ENCODE measurements around the gene ANKRD37. TPM values are rescaled to one million over a fixed set of nuclear protein-coding genes. Genes with fewer than 3 reads are reported as not detected.

Gene ANKRD37
- total RNA-seq, 1 experiment from 2014 or later, result 1.6 TPM

DNA sequence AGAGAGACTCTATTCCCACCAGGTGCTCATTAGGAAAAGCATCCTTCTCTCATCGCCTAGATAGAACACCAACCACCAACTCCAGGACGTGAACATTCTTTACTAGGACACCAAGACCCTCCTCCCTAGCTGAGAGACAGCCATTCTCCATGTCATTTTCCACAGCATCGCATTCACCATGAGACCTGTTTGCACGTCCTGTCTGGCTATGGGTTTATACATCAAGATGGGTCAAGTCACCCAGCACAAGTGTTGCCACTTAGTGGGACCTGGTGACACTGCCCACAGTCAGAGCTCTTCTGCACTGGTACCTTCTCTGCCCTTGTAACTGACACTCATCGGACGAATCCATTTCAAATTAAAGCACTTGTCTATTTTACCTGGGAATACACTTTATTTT is 18.4 kb upstream of the ANKRD37 start:
- no peak for DNase-seq (ENCODE audit: low spot score)
- in situ Hi-C loops (cut with HindIII; ENCODE audit: low sequenced_read_pairs), result no loop called here

DNA sequence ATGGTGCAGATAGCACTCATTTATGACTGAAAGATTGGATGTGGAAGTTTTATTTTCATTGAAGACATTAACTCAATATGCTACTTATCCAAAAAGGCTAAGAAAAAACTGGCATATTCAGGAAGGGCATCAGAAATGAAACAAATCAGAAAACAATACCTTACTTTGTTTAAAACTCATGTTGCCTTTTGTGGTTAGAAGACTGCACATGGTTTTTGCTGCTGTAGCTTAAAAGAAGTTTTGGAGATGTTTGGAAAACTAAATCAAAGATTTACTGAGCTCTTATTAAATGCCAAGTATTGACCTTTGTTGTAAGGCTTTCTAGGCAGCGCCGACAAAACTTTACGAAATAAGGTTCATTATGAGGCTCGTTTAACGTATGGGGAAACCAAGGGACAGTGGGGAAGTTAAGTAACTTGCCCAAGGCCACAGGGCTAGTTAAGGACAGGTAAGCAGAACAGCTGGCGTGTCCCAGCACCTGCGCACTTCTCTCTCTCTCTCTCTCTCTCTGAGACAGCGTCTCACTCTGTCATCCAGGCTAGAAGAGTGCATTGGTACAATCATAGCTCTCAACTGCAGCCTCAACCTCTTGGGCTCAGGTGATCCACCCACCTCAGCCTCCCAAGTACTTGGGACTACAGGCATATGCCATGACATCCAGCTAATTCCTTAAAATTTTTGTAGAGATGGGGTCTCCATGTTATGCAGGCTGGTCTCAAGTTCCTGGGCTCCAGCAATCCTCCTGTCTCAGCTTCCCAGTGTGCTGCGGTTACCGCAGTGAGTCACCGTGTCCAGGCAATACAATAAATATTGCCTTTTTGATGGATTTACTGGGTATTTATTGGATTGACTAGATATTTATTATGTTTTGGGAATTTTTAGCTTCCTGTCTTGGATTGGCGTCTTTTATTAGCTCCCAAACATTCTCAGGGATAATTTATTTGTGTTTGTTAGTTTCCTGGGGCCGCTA is 17.0 kb upstream of the ANKRD37 start:
- in situ Hi-C loops (cut with HindIII; ENCODE audit: low sequenced_read_pairs), result no loop called here
- DNase-seq (ENCODE audit: low spot score), result no peak

DNA sequence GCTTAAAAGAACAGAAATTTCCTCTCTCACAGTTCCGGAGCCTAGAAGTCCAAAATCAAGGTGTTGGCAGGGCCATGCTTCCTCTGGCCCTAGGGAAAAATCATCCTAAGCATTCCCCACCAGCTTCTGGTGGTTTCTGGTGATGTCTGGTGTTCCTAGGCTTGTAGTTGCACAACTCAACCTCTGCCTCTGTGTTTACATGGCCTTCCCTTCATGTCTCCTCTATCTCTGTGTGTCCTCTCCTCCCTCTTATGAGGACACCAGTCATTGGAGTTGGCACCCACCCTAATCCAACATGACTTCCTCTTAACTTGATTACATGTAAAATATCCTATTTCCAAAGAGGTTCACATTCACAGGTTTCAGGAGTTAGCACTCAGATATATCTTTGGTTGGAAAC is 16.3 kb upstream of the ANKRD37 start:
- in situ Hi-C loops (cut with HindIII; ENCODE audit: low sequenced_read_pairs), result no loop called here

DNA sequence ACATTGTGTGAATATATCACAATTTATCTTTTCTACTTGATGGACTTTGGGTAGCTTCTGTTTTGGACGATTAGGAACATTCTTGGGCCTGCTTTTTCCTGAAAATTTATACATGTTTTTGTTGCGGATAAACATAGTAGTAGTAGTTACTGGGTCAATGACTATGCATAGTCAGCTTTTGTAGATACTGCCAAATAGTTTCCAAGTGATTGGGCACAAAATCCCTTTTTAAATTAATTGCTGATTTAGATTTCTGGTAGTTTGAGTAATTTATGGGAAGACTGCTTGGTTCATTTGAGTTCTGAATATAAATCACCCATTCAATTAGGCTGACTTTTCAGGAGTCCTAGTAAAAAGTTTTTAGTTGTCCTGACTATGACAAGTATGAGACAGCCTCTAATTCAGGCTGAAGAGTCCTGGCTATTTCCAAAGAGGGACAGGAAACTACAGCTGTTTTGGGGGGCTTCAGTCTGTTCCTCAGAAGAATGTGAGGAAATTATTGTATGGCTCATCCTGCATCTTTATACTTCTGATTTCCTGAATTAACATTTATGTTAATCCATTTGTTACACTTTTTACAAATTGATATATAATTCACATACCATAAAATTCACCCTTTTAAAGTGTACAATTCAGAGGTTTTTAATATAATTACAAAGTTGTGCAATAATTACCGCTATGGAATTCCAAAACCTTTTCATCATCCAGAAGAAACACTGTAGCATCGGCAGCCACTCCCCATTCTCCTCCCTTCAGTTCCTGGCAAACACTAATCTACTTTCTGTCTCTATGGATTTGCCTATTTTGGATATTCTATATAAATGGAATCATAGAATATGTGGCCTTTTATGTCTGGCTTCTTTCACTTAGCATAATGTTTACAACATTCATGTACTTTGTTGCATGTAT is 15.1 kb upstream of the ANKRD37 start:
- in situ Hi-C loops (cut with HindIII; ENCODE audit: low sequenced_read_pairs), result no loop called here

More for the DNA sequence above, 16.3 kb upstream of the ANKRD37 start:
- DNase-seq (ENCODE audit: low spot score), result no peak

DNA sequence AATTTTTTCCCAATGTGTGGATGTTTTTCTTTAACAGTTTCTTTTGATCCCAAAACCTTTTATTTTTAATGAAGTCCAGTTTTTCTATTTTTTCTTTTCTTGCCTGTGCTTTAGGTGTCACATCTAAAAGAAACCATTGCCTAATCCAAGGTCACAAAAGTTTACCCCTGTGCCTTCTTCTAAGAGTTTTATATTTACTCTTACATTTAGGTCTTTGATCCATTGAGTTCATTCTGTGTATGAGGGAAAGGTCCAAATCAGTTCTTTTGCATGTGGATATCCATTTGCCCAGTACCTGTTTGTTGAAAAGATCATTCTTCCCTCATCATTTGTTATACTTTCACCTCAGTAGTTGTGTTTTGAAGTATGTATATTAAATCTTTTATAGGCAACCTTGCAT is 13.9 kb upstream of the ANKRD37 start:
- in situ Hi-C loops (cut with HindIII; ENCODE audit: low sequenced_read_pairs), result no loop called here
- no peak for DNase-seq (ENCODE audit: low spot score)

More for the DNA sequence above, 15.1 kb upstream of the ANKRD37 start:
- no peak for DNase-seq (ENCODE audit: low spot score)

DNA sequence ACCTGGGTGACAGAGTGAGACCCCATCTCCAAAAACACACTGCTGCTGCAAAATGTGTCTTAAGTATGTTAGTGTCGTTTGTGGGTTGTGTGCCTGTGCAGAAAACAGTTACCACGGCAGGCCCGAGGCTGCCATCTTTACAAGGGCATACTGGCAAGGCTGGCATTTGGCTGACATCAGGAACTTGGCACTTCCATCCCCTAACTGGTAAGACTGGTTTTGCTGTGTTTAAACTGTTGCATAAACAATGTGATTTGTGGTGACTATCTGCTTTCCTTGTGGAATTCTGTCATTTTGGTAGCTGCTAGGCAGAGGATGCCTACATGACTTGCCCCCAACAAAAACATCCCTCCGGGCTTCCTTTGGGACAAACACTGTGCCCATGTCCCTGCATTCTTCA is 13.2 kb upstream of the ANKRD37 start:
- in situ Hi-C loops (cut with HindIII; ENCODE audit: low sequenced_read_pairs), result no loop called here
- no peak for DNase-seq (ENCODE audit: low spot score)

DNA sequence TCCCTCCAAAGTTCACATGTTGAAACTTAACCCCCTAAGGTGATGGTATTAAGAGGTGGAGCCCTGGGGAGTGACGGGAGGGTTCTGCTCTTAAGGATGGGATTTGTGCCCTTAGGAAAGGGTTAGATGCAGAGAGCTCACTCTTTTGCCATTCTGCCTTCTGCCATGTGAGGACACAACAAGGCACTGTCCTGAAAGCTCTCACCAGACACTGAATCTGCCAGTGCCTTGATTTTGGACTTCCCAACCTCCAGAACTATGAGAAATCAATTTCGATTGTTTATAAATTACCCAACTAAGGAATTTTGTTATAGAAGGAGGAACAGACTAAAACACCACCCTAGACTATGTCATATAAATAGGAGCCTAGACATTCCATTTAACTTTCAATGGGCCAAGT is 12.6 kb upstream of the ANKRD37 start:
- no peak for DNase-seq (ENCODE audit: low spot score)
- in situ Hi-C loops (cut with HindIII; ENCODE audit: low sequenced_read_pairs), result no loop called here

DNA sequence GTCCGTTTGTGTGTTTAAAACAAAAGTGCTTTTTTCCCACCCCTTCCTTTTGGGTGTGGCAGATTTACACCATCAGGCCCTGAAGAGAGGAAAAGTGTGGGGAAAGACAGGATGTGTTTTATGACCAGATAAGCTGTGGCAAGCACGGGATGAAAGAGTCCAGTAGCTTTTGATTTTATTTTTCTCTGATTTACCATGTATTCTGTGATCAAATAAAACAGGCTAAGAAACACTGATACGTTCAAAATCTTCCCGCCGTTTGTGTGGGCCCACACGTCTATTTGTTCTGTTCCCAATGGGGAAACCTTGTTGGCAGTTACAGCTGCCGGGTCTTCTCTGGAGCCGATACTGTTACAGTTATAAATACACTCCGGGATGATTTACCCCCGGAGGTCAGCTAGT is 11.7 kb upstream of the ANKRD37 start:
- no peak for DNase-seq (ENCODE audit: low spot score)
- in situ Hi-C loops (cut with HindIII; ENCODE audit: low sequenced_read_pairs), result no loop called here

DNA sequence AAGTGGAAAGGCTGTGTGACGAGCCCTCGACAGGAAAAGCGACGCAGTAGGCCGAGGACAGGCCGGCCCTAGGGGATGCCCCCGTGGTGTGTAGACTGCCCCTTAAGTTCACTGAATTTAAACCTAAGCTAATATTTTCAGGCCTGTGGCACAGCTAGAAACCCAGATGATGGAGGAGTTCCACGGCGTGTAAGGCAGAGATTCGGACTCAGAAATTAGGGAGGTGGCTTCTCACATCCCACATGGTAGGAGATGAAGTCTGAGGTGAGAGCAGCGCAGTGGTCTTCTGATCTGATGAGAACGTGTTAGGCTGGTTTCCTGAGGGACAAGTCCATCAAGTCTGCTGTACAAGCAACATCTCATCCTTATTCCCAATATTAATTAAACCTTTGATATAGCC is 8.7 kb upstream of the ANKRD37 start:
- no peak for DNase-seq (ENCODE audit: low spot score)
- in situ Hi-C loops (cut with HindIII; ENCODE audit: low sequenced_read_pairs), result no loop called here

DNA sequence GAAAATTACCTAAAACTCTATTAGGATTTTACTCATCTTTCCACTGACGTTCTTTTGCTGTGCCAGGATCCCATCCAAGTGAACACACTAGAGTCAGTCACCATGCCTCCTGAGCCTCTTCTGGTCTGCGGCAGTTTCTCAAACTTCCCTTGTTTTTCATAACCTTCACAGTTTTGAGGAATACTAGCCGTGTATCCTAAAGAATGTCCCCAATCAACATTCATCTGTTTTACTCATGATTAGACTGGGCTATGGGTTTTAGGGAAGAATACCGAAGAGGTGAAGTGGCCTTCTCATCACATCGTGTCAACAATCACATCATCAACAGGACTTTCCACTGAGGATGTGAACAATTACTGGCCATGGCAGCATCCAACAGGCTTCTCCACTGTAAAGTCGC is 5.7 kb upstream of the ANKRD37 start:
- no peak for DNase-seq (ENCODE audit: low spot score)
- in situ Hi-C loops (cut with HindIII; ENCODE audit: low sequenced_read_pairs), result no loop called here

DNA sequence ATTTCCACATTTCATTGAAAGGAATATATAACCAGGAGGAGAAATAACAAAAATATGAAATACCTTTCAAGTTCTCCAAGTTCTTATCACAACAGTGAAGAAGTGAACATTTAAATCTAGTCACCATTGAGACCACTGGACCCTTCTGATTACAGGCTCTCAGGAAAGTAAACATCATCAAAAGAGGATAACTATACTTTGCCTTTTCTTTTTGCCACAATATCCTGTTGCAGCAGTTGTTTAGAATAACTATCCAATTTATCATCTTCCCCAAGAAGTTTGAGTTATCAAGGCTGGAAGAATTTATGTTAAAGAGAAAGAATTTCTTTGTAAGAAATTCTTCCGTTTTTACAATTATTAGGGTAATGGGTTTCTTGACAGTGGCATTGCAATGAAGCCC is 4.5 kb upstream of the ANKRD37 start:
- in situ Hi-C loops (cut with HindIII; ENCODE audit: low sequenced_read_pairs), result no loop called here
- DNase-seq (ENCODE audit: low spot score), result no peak

DNA sequence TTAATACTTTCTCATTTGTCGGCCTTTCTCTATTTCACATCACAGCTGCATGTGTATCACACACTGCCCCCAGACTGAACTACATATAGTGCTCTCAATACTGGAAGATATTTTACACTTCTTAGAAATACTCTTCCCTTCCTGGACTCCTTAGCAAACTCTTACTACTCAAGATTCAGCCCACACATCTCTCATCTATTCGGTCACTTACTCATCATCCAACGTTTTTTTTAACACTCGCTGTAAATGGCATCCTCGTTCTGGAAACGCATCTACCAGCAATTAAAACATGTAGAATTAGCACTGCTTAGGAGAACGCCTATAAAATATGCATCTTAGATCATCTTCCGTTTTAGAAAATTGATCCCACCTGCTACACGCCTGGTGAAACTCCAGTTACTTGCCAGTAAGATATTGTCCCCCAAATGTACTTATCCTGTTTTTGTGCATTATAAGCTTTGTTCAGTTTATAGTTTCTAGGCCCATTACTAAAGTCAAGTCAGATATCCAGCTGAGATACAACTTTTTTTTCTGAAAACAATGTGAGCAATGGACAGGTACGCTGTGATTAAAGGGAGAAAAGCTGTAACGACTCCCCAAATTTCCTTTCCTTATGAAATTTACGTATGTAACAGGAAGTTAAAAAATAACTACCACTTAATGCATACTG is 1.9 kb upstream of the ANKRD37 start:
- DNase-seq (ENCODE audit: low spot score), result no peak
- in situ Hi-C loops (cut with HindIII; ENCODE audit: low sequenced_read_pairs), result no loop called here

DNA sequence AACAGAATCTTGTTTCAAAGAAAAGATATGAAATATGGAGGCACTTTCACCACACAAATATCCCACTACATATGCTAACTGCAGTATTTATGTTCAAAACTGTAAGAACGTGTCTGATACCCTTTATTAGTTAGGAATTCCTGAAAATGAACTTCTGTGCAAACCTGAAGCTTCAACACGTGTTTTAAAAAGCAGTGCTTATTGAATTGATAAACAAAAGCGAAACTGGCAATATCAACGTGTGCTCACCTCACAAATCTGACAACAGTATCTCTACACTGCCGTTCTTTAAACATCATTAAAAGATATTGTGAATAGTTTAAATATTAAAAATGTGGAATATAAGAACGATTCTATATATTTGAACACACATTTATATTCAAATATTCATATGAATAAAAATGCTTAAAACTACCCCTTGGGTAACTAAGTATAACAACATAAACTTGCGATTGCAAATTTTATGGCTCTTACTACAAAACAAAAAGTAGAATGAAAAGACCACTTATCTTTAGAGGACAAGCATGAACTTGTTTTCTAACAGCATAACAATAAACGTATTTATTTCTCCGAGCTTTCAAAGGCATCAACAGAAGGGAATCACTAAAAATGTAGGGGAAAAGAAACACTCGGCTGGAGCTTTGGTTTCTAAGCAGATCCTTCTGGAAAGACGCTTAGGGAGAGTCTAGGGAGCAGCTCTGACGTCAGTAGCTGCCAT is 1.2 kb upstream of the ANKRD37 start, which contains the start of gene LRP2BP:
LRP2BP (minus strand) TSS at position 687 of the 718 bp plus-strand sequence. CDS start 17,738 bp downstream, outside the sequence.
- in situ Hi-C loops (cut with HindIII; ENCODE audit: low sequenced_read_pairs), result no loop called here
- peak; percentile 93 for DNase-seq (ENCODE audit: low spot score)

DNA sequence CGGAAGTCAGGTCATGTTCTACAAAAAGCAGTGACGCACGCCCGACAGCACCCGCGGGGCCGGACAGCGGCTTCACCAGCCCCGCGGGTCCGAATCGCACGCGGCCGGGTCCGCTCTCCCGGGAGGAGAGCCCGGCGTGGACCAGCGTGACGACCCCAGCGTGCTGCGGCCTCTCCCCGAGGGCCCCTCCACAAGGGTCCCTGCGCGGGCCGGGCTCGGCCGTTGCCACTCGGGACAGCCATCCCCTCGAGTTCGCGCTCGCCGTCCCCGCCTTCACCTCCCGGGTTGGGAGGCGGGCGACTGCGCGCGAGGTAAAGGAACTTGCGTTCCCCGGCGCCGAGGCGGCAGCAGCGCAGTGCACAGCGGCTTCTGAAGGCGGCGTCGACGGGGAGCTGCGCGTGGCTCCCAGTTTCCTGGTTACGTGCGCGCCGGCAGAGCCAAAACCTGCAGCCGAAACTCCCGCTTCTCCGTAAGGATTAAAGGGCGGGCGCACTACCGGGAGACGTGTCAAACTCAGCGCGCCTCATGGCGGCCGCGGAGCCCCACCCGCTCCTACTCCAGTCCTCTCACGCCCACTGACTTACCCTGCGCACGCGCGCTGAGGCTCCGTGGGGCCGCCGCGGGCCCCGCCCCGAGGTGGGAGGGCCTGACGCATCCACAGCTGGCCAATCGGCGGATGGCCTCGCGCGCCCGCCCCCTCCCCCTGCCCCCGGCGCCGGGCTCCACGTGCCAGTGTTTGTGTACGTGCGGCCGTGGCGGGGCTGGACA is 501 bp upstream of the ANKRD37 start:
- peak; percentile 97 for DNase-seq (ENCODE audit: low spot score)
- in situ Hi-C loops (cut with HindIII; ENCODE audit: low sequenced_read_pairs), result no loop called here

DNA sequence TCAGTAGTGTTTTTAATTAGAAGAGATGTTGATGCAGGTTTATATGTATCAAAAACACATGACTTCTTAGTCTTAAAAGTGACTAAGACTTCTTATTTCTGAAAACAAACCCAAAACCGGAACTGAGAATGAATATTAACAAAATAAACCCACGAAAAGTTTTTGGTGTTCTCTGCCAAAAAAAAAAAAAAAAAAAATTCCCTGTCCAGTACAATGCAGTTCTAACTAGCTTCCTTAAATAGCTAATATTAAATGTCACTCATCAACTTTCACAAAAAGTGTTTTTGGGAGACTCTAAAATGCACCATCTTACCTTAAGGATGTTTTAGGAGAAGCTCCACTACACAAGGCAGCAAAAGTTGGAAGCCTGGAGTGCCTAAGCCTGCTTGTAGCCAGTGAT is 2.0 kb downstream of the ANKRD37 start:
- in situ Hi-C loops (cut with HindIII; ENCODE audit: low sequenced_read_pairs), result no loop called here
- DNase-seq (ENCODE audit: low spot score), result no peak

DNA sequence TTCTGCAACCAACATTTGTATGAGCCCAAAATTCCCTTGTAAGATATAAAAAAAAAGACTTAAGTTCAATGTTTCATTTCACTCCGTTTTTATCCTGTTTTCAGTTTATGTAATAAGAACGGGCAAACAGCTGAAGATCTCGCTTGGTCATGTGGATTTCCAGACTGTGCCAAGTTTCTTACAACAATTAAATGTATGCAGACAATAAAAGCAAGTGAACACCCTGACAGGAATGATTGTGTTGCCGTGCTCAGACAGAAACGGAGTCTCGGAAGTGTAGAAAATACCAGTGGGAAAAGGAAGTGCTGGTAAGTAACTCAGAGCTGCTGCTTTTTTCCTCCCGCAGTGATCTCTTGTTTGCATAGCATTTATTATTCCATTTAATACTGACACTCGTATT is 2.8 kb downstream of the ANKRD37 start:
- DNase-seq (ENCODE audit: low spot score), result no peak
- in situ Hi-C loops (cut with HindIII; ENCODE audit: low sequenced_read_pairs), result no loop called here

DNA sequence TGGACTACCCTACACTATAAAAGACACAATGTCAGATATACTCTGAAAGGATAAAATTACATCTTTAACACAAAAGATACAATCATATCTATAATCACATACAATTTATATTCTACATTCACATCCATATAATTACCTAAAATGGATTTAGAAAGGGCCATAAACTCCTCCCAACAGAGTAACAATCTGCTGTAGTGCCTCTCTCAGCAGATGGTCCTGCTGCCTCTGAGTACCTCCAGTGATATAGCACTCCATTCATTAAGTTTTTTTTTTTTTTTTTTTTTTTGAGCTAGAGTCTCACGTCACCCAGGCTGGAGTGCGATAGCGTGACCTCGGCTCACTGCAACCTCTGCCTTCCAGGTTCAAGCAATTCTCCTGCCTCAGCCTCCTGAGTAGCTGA is 7.4 kb downstream of the ANKRD37 start:
- DNase-seq (ENCODE audit: low spot score), result peak; percentile 47
- in situ Hi-C loops (cut with HindIII; ENCODE audit: low sequenced_read_pairs), result no loop called here

All from G401 (cell line).